ENCODE measurements around the gene LTBP1. TPM values are rescaled to one million over a fixed set of nuclear protein-coding genes. Genes with fewer than 3 reads are reported as not detected.

LTBP1 gene
- total RNA-seq, 1 experiment from 2014 or later: 28.5 TPM

- H3K23ac ChIP-seq (ENCODE audit: insufficient read length, low read depth, low read length): no peak overlapping the region
- H3K56ac ChIP-seq (ENCODE audit: insufficient read length, low read depth, low read length): no peak overlapping the region
- Mint-ChIP-seq H3K9me3 (no peaks in the 10 kb centered on the region), H3K4me3 (no peak overlapping the region), H3K27ac (no peak overlapping the region), H3K36me3 (ENCODE audit: insufficient read depth in 1 of 3, low read depth in 3 of 3) (no peaks in the 10 kb centered on the region), H3K4me1 (no peaks in the 10 kb centered on the region), H3K27me3 (ENCODE audit: low read depth) (no peaks in the 10 kb centered on the region)
- H2BK120ac ChIP-seq (ENCODE audit: low read depth, low read length, poor library complexity, severe bottlenecking): no peak overlapping the region
- no peak overlapping the region for H3T11ph ChIP-seq (ENCODE audit: low read length)
- H3K14ac ChIP-seq (ENCODE audit: insufficient read depth, low read length): no peak overlapping the region
- H2BK15ac ChIP-seq (ENCODE audit: low read depth, low read length): no peak overlapping the region
- no peak overlapping the region for H4K5ac ChIP-seq (ENCODE audit: insufficient read length, low read depth, low read length)
- no peaks in the 10 kb centered on the region for H3K4me1 ChIP-seq (ENCODE audit: insufficient read depth, low read length)
- TF ChIP-seq CTCF (conservative IDR thresholded peaks at IDR 0.05): no peak
- DNase-seq: no peak
- no peak overlapping the region for H3K9ac ChIP-seq (ENCODE audit: extremely low read depth, insufficient read length, low read length)
- H3K27ac ChIP-seq (ENCODE audit: insufficient read length, low read depth, low read length): no peak overlapping the region
- no peak overlapping the region for H3K4ac ChIP-seq (ENCODE audit: low read depth, low read length)
- no peaks in the 10 kb centered on the region for H3K79me1 ChIP-seq (ENCODE audit: insufficient read depth, low read depth, low read length, poor library complexity, severe bottlenecking)
- H3K18ac ChIP-seq (ENCODE audit: insufficient read length, low read depth, low read length): no peak overlapping the region
- H4K8ac ChIP-seq (replicated peaks; ENCODE audit: insufficient read length, low read depth, low read length): no peak overlapping the region
- H2AK5ac ChIP-seq (ENCODE audit: insufficient read length, low read length): no peak overlapping the region
- H3K9me3 ChIP-seq (ENCODE audit: control insufficient read depth, low read depth, low read length): no peaks in the 10 kb centered on the region
- no peaks in the 10 kb centered on the region for H3K27me3 ChIP-seq (ENCODE audit: insufficient read depth, low read length)
- no CpG with 5 or more reads among the region's 3 CpGs for WGBS (ENCODE audit: extremely low coverage, insufficient read length, low lambda C conversion rate)
- no peak overlapping the region for H2BK12ac ChIP-seq (ENCODE audit: insufficient read length, low read depth, low read length)
- H4K91ac ChIP-seq (ENCODE audit: insufficient read length, low read depth, low read length): no peak overlapping the region
- H3K4me2 ChIP-seq (ENCODE audit: insufficient read depth, insufficient read length, low read length): no peak overlapping the region
- no peaks in the 10 kb centered on the region for H4K20me1 ChIP-seq (ENCODE audit: control insufficient read depth, insufficient read depth, insufficient read length)
- H2BK20ac ChIP-seq (ENCODE audit: low read depth, low read length, poor library complexity, severe bottlenecking): no peak overlapping the region
- no peak overlapping the region for H2BK5ac ChIP-seq (ENCODE audit: insufficient read length, low read length)
- H3K79me2 ChIP-seq (ENCODE audit: insufficient read depth, low read length): no peaks in the 10 kb centered on the region
- no peak overlapping the region for H2AFZ ChIP-seq (ENCODE audit: low read length)
- no peaks in the 10 kb centered on the region for H3K23me2 ChIP-seq (ENCODE audit: insufficient read length, low read depth, low read length, poor library complexity, severe bottlenecking)
Observed at GRCh38 chr2:33318456-33318855, 371.7 kb downstream of the LTBP1 start.
